GM20000 (cell line): Measurements from ENCODE around the gene NID2.

Experiments used
- DNase-seq: peaks from one replicate; pipeline ENCODE4 v3.0.0; 2012; ENCODE audit warnings: low spot score
- CTCF ChIP-seq: IDR thresholded peaks from 2 replicates; pipeline ENCODE4 v1.5.1; 2012; ENCODE audit warnings: mild to moderate bottlenecking, control low read depth; ENCODE audit errors: extremely low read depth, missing control alignments

Gene NID2

GRCh38 chr14:52090936-52091335 is 22.1 kb upstream of the NID2 start:
- TF ChIP-seq CTCF = no peak
- DNase-seq = no peak

- TF ChIP-seq CTCF = no peak
- DNase-seq = no peak
These were observed 20.4 kb upstream of the NID2 start for GRCh38 chr14:52089218-52089617.

GRCh38 chr14:52086711-52087110 is 17.9 kb upstream of the NID2 start:
- no peak for DNase-seq
- no peak for TF ChIP-seq CTCF

- DNase-seq = no peak
- TF ChIP-seq CTCF = no peak
These were observed 14.0 kb upstream of the NID2 start for GRCh38 chr14:52082903-52083302.

- no peak for TF ChIP-seq CTCF
- no peak for DNase-seq
These were observed 13.1 kb upstream of the NID2 start for GRCh38 chr14:52081964-52082363.

GRCh38 chr14:52080808-52081755 is 12.2 kb upstream of the NID2 start:
- no peak for TF ChIP-seq CTCF
- no peak for DNase-seq

GRCh38 chr14:52080158-52080800 is 11.4 kb upstream of the NID2 start:
- no peak for DNase-seq
- TF ChIP-seq CTCF = no peak
